Parathyroid adenoma (tissue), 2 donors: ENCODE data around the gene TCF7L2.

Experiments
- H2AFZ ChIP-seq: fragments of 300-600 bp; sonication (generic); one replicate; pipeline ENCODE4 v1.7.0; 2017; ENCODE audit warnings: antibody characterized with exemption, mild to moderate bottlenecking
- H3K27ac ChIP-seq: fragments of 300-600 bp; sonication (generic); one replicate; pipeline ENCODE4 v1.7.0; 2017
- H3K27me3 ChIP-seq: fragments of 300-600 bp; sonication (generic); one replicate; pipeline ENCODE4 v1.7.0; 2017; ENCODE audit warnings: low read length; ENCODE audit not compliant: control insufficient read depth, insufficient read depth
- H3K36me3 ChIP-seq: fragments of 300-600 bp; sonication (generic); one replicate; pipeline ENCODE4 v1.7.0; 2017; ENCODE audit warnings: low read length; ENCODE audit not compliant: control insufficient read depth, insufficient read depth
- H3K4me1 ChIP-seq: fragments of 300-600 bp; sonication (generic); one replicate; pipeline ENCODE4 v1.7.0; 2017; ENCODE audit warnings: control low read depth
- H3K4me2 ChIP-seq: fragments of 300-600 bp; sonication (generic); one replicate; pipeline ENCODE4 v1.7.0; 2017; ENCODE audit warnings: low read length
- H3K4me3 ChIP-seq: fragments of 300-600 bp; sonication (generic); one replicate; pipeline ENCODE4 v1.7.0; 2017; ENCODE audit warnings: low read depth, low read length
- H3K79me2 ChIP-seq: fragments of 300-600 bp; sonication (generic); one replicate; pipeline ENCODE4 v1.7.0; 2017; ENCODE audit warnings: control low read depth
- H3K9ac ChIP-seq: fragments of 300-600 bp; sonication (generic); one replicate; pipeline ENCODE4 v1.7.0; 2017; ENCODE audit warnings: mild to moderate bottlenecking
- H3K9me3 ChIP-seq: fragments of 300-600 bp; sonication (generic); one replicate; pipeline ENCODE4 v1.7.0; 2017; ENCODE audit warnings: low read length; ENCODE audit not compliant: control insufficient read depth
- CTCF ChIP-seq: fragments of 300-600 bp; sonication (generic); IDR thresholded peaks from one replicate; pipeline ENCODE4 v1.7.0; 2017; ENCODE audit warnings: antibody characterized with exemption, mild to moderate bottlenecking
- donor health status: primary hyperparathyroidism.

TCF7L2 gene

GRCh38 chr10:113175756-113176651 lies 226.0 kb downstream of the TCF7L2 start:
- no peak for TF ChIP-seq CTCF
- no peaks in the 10 kb centered on the region for H3K36me3 ChIP-seq
- H3K4me1 ChIP-seq = no peaks in the 10 kb centered on the region
- H3K27me3 ChIP-seq = no peaks in the 10 kb centered on the region
- no peaks in the 10 kb centered on the region for H3K79me2 ChIP-seq
- no peak overlapping the region for H3K4me3 ChIP-seq
- no peak overlapping the region for H3K4me2 ChIP-seq
- H3K9ac ChIP-seq = no peak overlapping the region
- no peak overlapping the region for H2AFZ ChIP-seq
- no peaks in the 10 kb centered on the region for H3K9me3 ChIP-seq
- H3K27ac ChIP-seq = no peak overlapping the region

- H3K4me2 ChIP-seq = no peak overlapping the region
- H3K4me3 ChIP-seq = no peak overlapping the region
- H3K27ac ChIP-seq = no peak overlapping the region
- H3K36me3 ChIP-seq = no peaks in the 10 kb centered on the region
- H3K9me3 ChIP-seq = no peaks in the 10 kb centered on the region
- TF ChIP-seq CTCF = no peak
- no peak overlapping the region for H3K9ac ChIP-seq
- no peak overlapping the region for H2AFZ ChIP-seq
- no peaks in the 10 kb centered on the region for H3K27me3 ChIP-seq
- H3K79me2 ChIP-seq = no peaks in the 10 kb centered on the region
- no peaks in the 10 kb centered on the region for H3K4me1 ChIP-seq
Measured at GRCh38 chr10:113176652-113177155, 226.7 kb downstream of the TCF7L2 start.

GRCh38 chr10:113177156-113177935 lies 227.3 kb downstream of the TCF7L2 start:
- H3K9me3 ChIP-seq = no peaks in the 10 kb centered on the region
- no peak overlapping the region for H3K9ac ChIP-seq
- H3K27ac ChIP-seq = no peak overlapping the region
- no peaks in the 10 kb centered on the region for H3K27me3 ChIP-seq
- H3K4me2 ChIP-seq = no peak overlapping the region
- H3K36me3 ChIP-seq = no peaks in the 10 kb centered on the region
- H2AFZ ChIP-seq = no peak overlapping the region
- no peaks in the 10 kb centered on the region for H3K4me1 ChIP-seq
- no peaks in the 10 kb centered on the region for H3K79me2 ChIP-seq
- H3K4me3 ChIP-seq = no peak overlapping the region
- no peak for TF ChIP-seq CTCF

- H3K27me3 ChIP-seq = no peaks in the 10 kb centered on the region
- no peak overlapping the region for H2AFZ ChIP-seq
- no peak overlapping the region for H3K9ac ChIP-seq
- no peak overlapping the region for H3K27ac ChIP-seq
- no peak for TF ChIP-seq CTCF
- no peak overlapping the region for H3K4me2 ChIP-seq
- no peaks in the 10 kb centered on the region for H3K36me3 ChIP-seq
- H3K4me3 ChIP-seq = no peak overlapping the region
- no peaks in the 10 kb centered on the region for H3K4me1 ChIP-seq
- no peaks in the 10 kb centered on the region for H3K9me3 ChIP-seq
- no peaks in the 10 kb centered on the region for H3K79me2 ChIP-seq
Measured at GRCh38 chr10:113177936-113178335, 227.9 kb downstream of the TCF7L2 start.
